ENCODE results near the gene PIP5KL1.

DNA sequence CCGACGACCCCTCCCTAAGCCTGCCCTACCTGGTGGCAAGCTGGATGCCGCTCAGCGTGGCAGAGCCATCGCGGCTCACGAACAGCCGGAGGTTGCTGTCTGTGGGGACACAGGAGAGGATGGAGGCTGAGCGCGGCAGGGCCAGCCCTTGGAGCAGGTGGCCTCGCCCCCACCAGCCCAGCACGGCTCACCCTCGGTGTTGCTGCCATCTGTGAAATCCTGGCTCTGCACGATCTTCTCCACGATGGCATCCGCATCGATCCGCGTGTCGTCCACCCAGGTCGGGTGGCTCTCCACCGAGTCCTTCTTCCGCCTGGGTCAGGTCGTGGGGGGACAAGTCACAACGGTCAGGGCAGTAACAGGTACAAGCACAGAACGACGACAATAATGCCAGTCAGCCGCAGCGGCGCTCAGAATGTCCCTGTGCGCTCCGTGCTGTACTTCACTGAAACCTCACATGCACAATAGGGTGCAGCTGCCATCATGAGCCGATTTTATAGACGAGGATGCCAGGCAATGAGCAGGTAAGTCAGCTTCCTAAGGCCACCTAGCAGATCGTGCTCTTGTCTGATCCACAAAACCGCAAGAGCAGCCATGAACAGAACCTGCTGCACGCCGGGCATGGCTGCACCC, 14.1 kb upstream of the PIP5KL1 start:
- TF ChIP-seq, protein P1, sequence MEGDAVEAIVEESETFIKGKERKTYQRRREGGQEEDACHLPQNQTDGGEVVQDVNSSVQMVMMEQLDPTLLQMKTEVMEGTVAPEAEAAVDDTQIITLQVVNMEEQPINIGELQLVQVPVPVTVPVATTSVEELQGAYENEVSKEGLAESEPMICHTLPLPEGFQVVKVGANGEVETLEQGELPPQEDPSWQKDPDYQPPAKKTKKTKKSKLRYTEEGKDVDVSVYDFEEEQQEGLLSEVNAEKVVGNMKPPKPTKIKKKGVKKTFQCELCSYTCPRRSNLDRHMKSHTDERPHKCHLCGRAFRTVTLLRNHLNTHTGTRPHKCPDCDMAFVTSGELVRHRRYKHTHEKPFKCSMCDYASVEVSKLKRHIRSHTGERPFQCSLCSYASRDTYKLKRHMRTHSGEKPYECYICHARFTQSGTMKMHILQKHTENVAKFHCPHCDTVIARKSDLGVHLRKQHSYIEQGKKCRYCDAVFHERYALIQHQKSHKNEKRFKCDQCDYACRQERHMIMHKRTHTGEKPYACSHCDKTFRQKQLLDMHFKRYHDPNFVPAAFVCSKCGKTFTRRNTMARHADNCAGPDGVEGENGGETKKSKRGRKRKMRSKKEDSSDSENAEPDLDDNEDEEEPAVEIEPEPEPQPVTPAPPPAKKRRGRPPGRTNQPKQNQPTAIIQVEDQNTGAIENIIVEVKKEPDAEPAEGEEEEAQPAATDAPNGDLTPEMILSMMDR (conservative IDR thresholded peaks at IDR 0.05; ENCODE audit: low read depth, low read length) = no peak
- TF ChIP-seq EZH2 (IDR thresholded peaks at IDR 0.05; ENCODE audit: low read length, unreplicated experiment) (no peak), EZH2phosphoT487 (IDR thresholded peaks at IDR 0.05; ENCODE audit: borderline replicate concordance, low read length) (no peak)
